ENCODE data around the gene HES3.

The HES3 gene

DNA sequence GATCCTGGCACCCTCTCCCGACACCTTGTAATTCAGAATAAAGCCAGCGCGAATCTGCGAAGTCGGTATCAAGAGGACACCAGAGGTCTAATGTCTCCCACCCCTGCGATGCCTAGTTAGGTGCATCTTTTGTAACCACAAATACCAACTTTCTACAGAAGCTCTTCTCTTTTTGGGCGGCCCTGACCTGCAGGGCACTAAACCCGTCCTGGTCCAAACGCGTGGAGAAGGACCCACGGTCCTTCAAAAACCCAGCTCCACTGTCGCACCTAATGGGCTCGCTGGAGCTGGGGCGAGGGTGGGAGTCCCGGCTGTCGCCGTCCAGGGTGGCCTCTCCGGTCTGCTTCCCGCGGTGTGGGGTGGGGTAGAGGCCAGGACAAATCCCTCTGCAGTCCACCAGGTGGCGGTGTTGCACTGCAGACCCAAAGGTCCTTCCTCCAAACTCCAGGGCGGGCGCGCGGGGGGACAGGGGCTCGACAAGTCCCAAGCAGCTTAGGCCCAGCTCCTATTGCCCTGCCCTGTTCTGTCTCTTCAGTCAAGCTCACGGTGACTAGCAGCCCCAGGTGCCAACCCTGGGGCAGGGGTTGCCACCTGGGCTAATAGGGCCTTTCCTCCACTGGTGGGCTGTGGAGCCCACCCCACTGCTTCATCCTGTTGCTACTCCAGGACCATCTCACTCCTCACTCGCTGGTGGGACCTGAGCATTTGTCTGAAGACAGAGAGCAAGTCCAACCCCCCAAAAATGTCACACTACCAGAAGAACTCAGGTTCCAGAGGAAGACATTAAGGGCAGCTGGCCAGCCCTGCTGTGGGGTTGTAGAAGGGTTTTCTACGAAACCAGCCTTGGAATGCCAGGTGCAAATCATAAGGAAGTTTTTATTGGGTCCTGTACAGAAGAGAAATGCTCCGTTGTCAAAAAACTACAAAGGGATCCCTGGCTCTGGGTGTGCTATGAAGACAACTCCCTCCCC is 2.8 kb downstream of the HES3 start:
- no peak for DNase-seq

DNA sequence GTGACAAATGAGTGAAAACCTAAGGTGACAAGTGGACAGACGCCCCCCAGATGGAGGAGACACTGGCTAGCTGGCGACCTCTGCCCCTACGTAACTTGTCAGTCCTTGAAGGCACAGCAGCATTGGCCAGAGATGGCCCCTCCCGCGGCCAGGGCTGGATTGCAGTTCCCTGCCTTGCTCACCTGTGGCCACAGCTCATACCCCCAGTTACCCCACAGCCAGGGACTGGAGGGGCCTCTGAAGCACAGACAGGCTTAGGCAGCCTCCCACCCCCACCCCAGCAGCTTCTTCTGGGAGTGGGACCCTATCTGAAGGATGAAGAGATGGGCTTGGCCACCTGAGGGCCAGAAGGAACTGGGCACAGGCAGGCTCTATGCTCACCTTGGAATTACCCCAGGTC is 3.7 kb downstream of the HES3 start:
- no peak for DNase-seq

DNA sequence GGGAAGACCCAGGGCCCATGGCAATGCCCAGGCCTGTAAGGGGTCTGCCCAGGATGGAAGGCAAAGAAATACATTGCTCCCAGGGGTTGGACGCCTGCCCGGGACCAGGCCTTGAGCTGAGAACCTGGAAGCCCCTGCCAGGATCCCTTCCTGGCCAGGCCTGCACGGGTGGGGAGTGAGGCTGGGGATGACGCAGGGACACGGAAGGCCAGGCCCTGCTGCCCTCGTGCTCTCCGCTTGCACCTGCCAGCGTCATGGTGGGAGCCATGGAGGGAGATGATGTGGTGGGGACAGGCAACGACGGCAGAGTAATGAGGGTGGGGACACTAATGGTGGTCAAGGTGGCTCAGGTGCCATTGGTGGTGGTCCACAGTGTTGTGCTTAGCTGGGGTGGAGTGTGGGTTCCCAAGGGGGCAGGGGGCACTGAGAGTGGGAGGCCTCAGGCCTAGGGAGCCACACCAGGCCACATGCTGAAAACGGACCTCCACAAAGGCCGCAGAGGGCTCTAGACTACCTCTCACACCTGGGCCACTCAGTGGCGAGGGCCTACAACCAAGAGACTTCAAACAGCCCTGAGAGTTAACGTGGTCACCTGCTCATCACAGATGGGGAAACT is 4.3 kb downstream of the HES3 start:
- DNase-seq: no peak

DNA sequence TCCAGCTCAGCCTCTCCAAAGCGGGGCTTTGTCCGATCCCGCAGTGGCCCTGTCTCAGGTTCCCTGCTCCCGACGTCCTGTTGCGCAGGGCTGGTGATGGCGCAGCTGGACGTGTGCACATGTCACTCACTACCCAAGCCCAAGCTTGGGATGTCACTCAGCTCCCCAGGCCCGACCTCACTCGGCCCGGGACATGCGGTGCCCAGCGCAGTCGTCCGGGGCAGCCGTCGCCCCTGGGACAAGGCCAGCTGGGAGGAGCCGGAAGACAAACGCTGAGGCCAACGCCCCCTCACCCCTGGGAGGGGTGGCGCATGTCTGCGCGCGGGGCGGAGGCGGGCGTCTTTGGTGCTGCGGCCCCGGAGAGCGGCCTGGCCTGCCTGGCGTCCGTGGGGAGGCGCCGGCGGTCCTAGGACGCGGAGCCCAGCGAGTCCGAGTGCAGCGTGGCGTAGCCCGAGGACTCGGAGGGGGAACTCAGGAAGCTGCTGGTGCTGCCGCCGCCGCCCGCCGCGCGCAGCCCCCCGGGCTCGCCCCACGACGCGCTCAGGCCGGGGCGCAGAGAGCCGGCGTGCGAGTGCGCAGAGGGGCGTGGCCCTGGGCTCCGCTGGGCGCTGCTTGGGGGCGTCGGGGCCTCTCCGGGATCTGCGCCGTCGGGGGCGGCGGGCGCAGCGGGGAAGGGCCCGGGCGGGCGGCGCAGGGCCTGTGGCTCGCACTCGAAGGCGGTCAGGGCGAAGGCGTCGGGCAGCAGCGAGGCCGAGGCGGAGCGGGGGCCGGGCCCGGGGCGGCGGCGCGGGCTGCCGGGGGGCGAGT is 5.2 kb downstream of the HES3 start:
- no peak for DNase-seq

DNA sequence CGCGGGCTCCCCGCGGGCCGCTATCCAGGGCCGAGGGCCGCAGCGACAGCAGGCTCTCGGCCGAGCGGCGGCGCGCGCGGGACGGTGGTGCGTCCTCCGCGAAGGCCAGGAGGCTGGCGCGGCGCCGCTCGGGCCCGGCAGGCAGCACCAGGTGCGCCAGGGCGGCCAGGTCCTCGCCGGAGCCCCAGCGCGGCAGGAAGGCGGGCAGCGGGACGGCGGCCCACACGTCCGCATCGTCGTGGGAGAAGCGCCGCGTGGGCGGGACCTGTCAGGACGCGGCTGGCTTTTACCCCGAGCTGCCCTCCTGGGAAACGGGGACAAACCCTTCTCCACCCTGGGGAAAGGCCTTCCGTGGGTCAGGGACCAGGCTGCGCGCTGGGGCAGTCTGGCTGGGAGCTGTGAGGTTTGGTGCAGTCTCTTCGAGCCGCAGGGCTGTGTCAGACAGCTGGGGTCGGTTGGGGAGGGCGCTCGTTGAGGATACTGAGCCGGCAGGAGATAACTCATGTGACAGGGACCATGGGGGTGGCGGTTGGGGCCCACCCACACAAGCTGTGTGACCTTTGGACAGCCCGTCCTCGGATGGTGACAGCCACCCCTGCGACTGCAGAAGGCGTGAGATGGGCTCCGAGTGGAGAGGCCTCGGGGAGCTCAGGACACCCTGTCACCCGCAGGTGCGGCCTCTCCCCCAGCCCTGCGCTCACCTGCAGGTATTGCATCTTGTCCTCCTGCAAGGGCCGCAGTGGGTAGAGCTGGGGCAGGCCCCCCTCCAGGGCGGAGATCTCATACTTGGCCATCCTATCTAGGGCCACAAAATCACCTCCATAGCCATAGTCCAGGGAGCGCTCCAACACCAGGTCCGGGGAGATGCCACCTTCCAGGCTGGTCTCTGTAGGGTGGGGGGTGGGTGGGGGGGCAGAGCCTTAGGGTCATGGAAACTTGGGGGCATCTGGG is 6.0 kb downstream of the HES3 start:
- no peak for DNase-seq

DNA sequence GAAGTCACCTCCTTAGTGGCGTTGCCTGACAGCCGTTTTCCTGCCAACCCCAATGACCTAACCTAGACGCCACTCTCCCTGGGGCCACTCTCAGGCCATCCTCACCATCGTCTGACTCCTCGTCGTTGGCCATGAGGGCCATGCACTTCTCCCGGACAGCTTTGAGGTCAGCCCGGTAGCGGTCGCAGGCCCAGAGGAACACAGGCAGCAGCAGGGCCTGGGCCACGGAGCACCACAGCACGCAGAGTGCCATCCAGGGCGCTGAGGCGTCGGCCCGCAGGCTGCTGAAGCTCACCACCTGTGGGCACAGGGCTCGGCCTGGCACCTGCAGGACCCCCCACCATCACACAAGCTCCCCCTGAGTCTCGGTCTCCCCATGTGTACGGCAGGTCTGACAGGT is 7.3 kb downstream of the HES3 start:
- no peak for DNase-seq

DNA sequence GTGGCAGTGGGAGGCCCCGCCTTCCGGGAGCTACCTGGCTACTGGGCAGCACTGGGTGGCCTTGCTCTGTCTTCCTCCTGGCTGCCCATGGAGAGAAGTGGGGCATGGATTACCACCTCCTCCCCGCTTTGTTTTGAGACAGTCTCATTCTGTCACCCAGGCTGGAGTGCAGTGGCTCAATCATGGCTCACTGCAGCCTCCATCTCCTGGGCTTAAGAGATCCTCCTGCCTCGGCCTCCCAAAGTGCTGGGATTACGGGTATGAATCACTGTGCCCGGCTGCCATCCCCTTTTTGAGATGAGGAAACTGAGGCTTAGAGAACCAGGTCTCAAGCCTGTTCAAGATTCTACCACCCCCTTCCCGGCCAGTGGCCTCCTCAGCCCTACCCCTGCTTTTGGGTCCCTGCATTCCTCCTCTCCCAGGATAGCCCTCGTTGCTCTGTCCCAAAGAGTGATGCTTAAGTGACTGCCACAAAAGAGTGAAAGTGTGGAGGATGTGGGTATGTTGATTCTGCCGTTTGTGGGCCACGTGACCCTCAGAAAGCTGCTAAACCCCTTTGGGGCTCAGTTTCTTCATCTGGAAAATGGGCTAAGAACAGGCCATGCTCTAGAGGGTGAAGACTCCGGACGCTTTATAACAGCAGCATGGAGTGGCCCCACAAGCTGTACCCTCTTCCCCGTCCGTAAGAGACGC is 7.8 kb downstream of the HES3 start:
- DNase-seq: no peak

DNA sequence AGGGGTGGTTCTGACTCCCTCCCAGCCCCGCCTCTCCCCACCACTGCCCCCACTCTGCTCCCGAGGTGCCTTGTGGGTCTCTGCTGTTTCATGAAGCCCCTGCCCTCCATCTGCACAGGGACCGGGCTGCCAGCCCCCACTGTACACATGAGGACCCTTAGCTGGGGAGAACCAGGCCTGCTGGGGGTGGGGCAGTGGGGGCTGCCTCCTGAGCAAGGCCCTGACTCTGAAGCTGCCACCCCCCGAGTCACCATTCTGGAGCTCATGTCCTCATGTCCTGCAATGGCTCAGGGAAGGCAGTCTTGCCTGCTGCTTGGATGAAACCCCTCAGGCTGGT is 8.4 kb downstream of the HES3 start:
- DNase-seq: no peak

DNA sequence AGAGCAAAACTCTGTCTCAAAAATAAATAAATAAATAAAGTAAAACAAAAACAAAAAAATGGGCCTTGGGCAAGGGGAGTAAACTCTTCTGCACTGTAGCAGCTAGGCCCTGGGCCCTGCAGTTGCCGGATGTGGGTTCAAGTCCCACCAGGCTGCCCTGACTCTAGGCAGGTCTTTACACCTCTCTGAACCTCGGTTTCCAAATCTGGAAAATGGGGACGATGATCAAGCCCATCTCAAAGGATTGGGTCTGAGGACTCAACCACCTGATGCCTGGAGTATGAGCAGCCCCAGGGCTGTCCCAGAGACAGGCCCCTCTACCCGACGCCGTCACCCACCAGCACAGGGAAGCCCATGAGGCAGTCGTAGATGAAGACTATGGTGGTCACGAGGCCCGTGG is 9.4 kb downstream of the HES3 start:
- no peak for DNase-seq

DNA sequence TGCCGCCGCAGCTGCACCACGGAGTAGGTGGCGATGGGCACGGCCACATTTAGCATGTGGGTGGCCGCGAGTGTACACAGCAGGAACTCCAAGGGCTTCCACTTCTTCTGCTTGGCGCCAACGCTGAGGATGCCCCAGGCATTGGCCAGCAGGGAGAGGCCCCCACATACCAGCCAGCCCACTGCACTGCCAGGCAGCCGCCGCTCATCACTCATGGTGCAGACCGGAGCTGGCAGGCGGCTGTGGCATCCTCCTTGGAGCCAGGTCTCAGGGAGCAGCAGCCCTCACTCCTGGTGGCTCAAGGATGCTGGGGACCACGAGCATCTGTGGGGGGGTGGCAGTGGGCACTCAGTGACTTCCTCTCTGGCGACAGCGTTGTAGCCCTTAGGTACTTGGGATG is 10.7 kb downstream of the HES3 start:
- DNase-seq: no peak

DNA sequence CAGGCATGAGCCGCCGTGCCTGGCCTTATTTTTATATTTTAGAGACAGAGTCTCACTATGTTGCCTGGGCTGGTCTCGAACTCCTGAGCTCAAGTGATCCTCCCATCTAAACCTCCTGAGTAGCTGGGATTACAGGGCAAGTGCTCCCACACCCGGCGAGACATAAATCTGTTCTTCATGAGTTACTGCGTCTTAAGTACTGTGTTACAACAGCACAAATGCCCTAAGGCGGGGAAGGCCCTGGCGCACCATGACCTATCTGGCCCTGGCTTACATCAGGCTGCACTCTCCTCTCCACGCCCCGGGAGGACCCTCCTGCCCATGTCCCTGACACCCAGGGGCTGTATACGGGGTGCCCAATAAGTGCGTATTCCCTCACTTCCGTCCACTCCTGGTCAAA is 12.7 kb downstream of the HES3 start:
- DNase-seq: no peak

DNA sequence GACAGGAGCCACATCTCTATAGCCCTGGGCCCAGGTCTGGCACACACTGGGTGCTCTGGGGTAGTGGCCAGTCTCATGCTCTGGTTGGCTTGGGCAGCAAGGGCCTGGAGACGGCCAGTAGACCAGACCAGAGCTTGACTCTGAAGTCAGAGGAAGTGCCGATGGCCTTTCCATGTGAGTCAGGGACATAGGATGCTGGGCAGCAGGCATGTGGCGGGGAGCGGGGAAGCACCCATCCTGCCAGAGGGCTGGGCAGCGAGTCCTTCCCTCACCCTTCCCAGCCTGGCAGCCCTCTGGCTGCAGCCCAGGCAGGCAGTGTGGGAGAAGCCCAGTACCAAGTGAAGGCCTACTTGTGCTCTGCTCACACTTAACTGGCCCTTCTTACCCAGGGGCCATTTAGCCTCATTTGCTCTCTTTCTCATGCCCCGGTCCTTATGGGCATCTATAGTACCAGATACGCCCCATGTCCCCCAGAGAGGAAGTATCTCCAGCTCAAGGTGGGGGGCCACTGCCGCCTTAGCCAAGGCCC is 13.6 kb downstream of the HES3 start:
- DNase-seq: no peak

DNA sequence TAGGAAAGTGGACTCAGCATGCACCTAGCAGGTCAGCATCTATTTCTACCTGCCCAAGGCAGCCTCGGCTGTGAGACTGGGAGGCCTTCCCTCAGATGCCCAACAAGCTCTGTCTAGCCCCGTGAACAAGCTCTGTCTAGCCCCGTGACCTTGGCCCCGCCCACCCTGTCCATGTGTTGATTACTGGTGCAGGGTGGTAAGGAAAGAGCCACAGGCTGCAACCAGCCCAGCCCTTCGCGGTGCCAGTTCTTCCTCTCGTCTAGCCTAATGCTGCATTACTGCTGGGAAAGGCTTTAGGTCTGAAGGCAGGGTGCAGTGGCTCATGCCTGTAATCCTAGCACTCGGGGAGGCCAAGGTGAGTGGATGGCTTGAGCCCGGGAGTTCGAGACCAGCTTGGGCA is 14.7 kb downstream of the HES3 start:
- no peak for DNase-seq

DNA sequence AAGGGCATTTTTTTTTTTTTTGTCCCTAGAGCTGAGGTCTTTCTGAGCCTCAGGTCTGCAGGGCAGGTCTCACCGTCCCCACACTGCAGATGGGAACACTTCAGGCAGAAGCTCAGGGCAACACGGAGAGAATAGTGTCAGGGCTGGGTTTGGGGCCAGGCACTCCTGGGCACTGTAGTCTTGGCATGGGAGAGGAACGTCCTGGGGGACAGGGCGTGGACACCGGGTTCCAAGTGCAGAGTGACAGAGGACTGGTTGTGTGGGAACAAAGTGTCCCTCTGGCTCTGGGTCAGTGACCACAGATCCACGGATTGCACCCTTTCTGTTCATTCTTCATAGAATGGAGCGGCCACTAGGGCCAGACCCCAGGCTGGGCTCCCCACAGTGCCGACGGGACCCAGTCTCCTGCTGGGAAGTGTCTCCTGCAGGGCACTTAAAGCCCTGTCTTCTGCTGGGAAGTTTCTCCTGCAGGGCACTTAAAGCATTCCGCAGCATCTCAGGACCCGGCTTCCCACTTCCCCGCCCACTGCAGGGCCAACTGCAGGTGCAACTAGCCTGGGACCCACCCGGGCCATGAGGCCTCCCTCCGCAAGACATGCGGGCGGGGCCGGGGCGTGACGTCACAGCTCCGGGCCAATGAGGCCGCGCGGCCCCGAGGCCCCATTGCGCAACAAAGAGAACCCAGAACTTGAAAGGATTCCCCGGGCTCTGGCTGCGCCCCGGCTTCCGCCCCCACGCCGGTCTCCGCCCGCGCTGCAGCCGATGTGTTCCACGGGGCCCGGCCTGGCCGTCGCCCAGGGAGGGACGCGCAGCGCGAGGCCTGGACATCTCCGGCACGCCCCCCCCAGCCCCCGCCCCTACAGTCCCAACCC is 15.7 kb downstream of the HES3 start:
- peak; percentile 21 for DNase-seq

DNA sequence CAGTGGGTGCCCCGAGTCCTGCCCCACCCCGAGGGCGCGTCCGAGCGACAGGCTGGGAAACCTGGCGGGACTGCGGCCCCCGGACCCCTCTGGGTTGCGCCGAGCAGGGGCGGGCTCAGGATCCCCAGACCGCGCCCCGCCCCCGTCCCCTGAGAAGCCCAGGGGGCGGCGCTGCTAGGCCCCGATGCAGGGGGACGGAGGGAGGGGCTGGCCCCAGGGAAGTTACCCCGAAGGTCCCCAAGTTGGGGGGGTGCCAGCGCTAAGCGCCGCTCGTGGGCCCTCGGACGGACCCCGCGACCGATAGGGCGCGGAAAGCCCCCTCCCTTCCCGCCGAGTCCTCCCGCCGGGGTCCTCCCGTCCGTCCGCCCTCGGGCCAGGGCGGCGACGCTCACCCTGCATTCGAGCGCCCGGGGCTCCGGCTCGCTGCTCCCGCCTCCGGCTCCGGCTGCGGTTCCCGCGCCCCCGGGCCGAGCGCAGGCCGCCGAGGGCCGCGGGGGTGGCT is 16.5 kb downstream of the HES3 start:
- no peak for DNase-seq

DNA sequence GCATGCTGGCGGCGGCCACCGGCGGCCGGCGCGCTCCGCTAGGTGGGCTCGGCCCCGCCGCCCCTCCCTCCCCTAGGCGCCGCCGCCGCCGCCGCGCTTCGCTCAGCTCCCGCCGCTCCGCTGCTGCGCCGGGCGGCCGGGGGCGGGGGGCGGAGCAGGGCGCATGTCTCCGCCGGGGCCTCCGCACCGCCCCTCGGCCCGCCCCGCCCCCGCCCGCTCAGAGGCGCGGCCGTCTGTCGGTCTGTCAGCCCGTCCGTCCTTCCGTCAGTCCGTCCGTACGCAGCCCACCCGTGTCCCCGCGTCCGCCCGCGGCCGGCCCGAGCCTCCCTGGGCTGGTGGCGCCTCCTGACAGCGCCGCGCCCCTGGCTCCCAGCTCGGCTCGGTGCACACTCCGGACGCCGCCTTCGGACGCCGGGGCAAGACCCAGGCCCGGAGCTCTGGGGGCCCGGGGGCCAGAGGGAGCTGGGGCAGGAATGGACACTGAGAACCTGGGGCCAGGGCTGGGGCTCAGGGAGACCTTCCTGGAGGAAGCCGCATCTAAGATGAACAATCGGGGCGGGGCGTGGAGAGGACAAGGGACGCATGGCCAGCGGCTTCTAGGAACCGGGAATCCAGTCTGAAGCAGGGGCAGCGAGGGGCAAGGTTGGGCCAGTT is 17.1 kb downstream of the HES3 start, which contains the start of gene GPR153:
Gene GPR153, minus strand, starts transcription at position 138 of the 654 bp plus-strand sequence. CDS start 6,193 bp downstream, outside the sequence.
- DNase-seq: no peak

DNA sequence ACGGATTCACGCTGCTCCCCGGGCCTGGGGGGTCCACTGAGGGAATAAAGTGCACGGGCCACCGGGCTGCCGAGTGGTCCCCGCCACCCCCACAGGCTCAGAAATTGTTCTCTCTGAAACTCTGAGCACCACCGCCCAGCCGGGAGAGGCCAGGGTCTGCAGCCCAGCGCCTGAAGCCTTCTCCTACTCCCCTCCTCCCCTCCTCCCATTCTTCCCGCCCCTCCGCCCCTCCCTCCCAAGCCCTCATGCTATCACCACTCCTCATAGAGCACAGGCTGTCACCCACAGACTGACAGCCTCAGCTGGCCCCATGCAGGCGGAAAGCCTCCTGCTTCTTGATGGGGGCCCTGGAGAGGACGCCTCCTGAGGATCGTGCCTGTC is 17.6 kb downstream of the HES3 start:
- DNase-seq: no peak

DNA sequence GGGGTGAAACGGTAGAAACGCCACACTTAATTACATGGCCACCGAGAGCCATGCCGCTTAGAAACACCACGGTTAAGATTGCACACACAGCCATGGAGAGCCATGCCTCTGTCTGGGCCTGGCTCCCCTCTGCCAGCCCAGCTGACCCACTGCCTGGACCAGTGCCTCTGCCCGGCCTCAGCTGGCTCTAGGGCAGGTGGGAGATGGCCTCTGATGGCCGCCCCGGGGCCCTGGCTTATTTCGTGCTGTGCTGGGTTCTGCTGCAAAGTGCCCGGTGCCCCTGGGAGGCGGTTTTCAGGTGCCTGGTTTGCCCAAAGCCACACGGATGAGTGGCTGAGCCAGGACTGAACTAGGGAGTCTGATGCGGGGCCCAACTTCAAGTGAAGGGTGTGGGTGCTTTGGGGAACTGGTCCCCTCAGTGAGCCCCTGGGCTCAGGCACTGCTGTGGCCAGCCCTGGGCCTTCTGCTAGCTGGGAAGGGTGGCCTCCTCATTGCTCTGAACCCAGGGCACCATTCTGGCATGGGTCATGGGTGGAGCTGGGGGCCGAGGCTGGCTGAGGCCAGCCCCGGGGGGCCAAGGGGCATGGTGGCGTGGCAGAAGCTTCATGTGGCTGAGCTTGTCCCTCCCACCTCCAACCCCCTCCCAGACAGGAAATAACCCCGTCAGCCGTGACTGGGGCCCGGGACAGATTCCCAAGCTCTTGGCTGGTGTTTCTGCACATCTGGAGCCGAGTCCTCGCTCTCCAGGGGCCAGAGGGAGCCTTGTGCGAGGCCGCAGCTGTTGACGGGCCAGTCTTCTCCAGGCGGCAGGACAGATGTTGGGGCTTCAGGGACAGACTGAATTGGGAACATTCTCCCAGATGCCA is 18.8 kb downstream of the HES3 start:
- no peak for DNase-seq

DNA sequence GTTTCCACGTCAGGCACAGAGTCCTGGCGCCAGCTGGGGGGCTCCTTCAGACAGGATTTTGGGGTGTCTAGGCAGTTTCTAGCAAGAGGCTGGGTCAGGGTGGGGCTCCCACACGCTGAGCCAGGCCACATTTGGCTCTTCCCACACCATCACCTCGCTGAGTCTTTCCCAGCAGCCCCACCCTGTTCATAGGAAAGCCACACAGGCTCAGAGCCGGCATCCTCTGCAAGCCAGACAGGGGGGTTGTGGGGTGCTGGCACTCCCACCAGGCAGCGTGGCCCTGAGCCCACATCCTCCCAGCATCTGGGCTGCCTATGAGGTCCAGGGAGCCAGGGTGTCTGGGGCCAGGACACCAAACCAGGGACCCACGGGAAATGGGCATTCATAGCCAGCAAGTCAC is 19.7 kb downstream of the HES3 start:
- DNase-seq: no peak
